ENCODE measurements around the gene WDR7.

GRCh38 chr18:56727399-56727798 is 76.2 kb downstream of the WDR7 start:
- TF ChIP-seq FOXK2 (IDR thresholded peaks at IDR 0.05) (no peak), SUZ12 (IDR thresholded peaks at IDR 0.05) (no peak), ELF4 (IDR thresholded peaks at IDR 0.05) (no peak), TARDBP (IDR thresholded peaks at IDR 0.05) (no peak), SP1 (IDR thresholded peaks at IDR 0.05) (no peak), ZNF384 (IDR thresholded peaks at IDR 0.05) (no peak), CTBP1 (IDR thresholded peaks at IDR 0.05; ENCODE audit: borderline replicate concordance) (no peak)
- TF ChIP-seq, protein P1, sequence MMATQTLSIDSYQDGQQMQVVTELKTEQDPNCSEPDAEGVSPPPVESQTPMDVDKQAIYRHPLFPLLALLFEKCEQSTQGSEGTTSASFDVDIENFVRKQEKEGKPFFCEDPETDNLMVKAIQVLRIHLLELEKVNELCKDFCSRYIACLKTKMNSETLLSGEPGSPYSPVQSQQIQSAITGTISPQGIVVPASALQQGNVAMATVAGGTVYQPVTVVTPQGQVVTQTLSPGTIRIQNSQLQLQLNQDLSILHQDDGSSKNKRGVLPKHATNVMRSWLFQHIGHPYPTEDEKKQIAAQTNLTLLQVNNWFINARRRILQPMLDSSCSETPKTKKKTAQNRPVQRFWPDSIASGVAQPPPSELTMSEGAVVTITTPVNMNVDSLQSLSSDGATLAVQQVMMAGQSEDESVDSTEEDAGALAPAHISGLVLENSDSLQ (IDR thresholded peaks at IDR 0.05), result no peak
